HEK293 (cell line): ENCODE results near the gene MAML1.

Experiments used
- CTCF ChIA-PET: fragments of 350-600 bp; formaldehyde crosslinking; extraction: SDS; loops from one replicate; lab custom pipeline; 2021; ENCODE audit warnings: antibody characterized with exemption; lab: Yijun Ruan, JAX
- POLR2A ChIA-PET: fragments of 300-600 bp; formaldehyde crosslinking; extraction: SDS; loops from one replicate; lab custom pipeline; 2020; ENCODE audit warnings: antibody characterized with exemption, inconsistent platforms; lab: Yijun Ruan, JAX
- H3K27ac ChIP-seq: fragments of 200-500 bp; sonication (Bioruptor generic); 2 replicates; pipeline ENCODE4 v1.5.1; 2014; ENCODE audit warnings: low read depth, low read length, control low read depth, inconsistent platforms; ENCODE audit errors: extremely low read depth
- H3K36me3 ChIP-seq, 2 experiments: fragments of 200-500 bp in 1 of 2; sonication (Bioruptor generic) in 1 of 2; 1 replicate in 1 of 2; 2 replicates in 1 of 2; pipeline ENCODE4 v1.5.1; 2014 to 2017; ENCODE audit warnings: inconsistent platforms in 2 of 2, low read length in 2 of 2; ENCODE audit not compliant: control insufficient read depth in 2 of 2, insufficient read depth in 1 of 2
- H3K4me1 ChIP-seq: fragments of 200-500 bp; sonication (Bioruptor generic); 2 replicates; pipeline ENCODE4 v1.5.1; 2014; ENCODE audit warnings: mild to moderate bottlenecking, low read length, inconsistent platforms; ENCODE audit not compliant: control insufficient read depth, insufficient read depth
- H3K4me3 ChIP-seq: 2 replicates; pipeline ENCODE4 v1.5.1; 2011; ENCODE audit warnings: low read depth, mild to moderate bottlenecking, control low read depth, low read length, moderate library complexity
- H3K9me3 ChIP-seq: fragments of 200-500 bp; sonication (Bioruptor generic); 2 replicates; pipeline ENCODE4 v1.5.1; 2014; ENCODE audit warnings: low read depth, low read length, inconsistent platforms; ENCODE audit not compliant: control insufficient read depth, insufficient read depth
- EGR2 ChIP-seq: fragments of 450-650 bp; formaldehyde crosslinking; IDR thresholded peaks from 2 replicates; pipeline ENCODE4 v1.5.1; 2016; ENCODE audit warnings: low read depth, missing biosample characterization, missing genetic modification characterization
- GLIS2 ChIP-seq: fragments of 450-650 bp; formaldehyde crosslinking; IDR thresholded peaks from 2 replicates; pipeline ENCODE4 v1.5.1; 2016; ENCODE audit warnings: missing biosample characterization, missing genetic modification characterization
- KLF1 ChIP-seq: fragments of 450-650 bp; formaldehyde crosslinking; IDR thresholded peaks from 2 replicates; pipeline ENCODE4 v1.5.1; 2016; ENCODE audit warnings: missing biosample characterization, missing genetic modification characterization
- KLF8 ChIP-seq: fragments of 450-650 bp; formaldehyde crosslinking; IDR thresholded peaks from 2 replicates; pipeline ENCODE4 v1.5.1; 2016; ENCODE audit warnings: missing biosample characterization, missing genetic modification characterization
- PATZ1 ChIP-seq: fragments of 450-650 bp; formaldehyde crosslinking; IDR thresholded peaks from 2 replicates; pipeline ENCODE4 v1.5.1; 2016; ENCODE audit warnings: missing biosample characterization, missing genetic modification characterization
- SALL2 ChIP-seq: fragments of 450-650 bp; formaldehyde crosslinking; IDR thresholded peaks from 2 replicates; pipeline ENCODE4 v1.5.0; 2017; ENCODE audit warnings: missing biosample characterization, mild to moderate bottlenecking, missing genetic modification characterization, borderline replicate concordance
- SP2 ChIP-seq: fragments of 450-650 bp; formaldehyde crosslinking; IDR thresholded peaks from 2 replicates; pipeline ENCODE4 v1.5.1; 2016; ENCODE audit warnings: missing biosample characterization, missing genetic modification characterization
- SP3 ChIP-seq: fragments of 450-650 bp; formaldehyde crosslinking; IDR thresholded peaks from 2 replicates; pipeline ENCODE4 v1.5.1; 2016; ENCODE audit warnings: missing biosample characterization, missing genetic modification characterization
- TCF7L2 ChIP-seq: IDR thresholded peaks from 2 replicates; pipeline ENCODE4 v1.6.1; 2011; ENCODE audit warnings: low read depth, mild to moderate bottlenecking, inconsistent platforms, low read length, moderate library complexity, borderline replicate concordance
- YY2 ChIP-seq: fragments of 450-650 bp; formaldehyde crosslinking; IDR thresholded peaks from 2 replicates; pipeline ENCODE4 v1.5.1; 2016; ENCODE audit warnings: missing biosample characterization, missing genetic modification characterization
- ZBTB8A ChIP-seq: fragments of 450-650 bp; formaldehyde crosslinking; IDR thresholded peaks from 2 replicates; pipeline ENCODE4 v1.5.1; 2016; ENCODE audit warnings: missing biosample characterization, missing genetic modification characterization
- ZFP69B ChIP-seq: fragments of 450-650 bp; formaldehyde crosslinking; IDR thresholded peaks from 2 replicates; pipeline ENCODE4 v1.5.1; 2016; ENCODE audit warnings: missing biosample characterization, missing genetic modification characterization
- ZNF148 ChIP-seq: fragments of 450-650 bp; formaldehyde crosslinking; IDR thresholded peaks from 2 replicates; pipeline ENCODE4 v1.5.0; 2017; ENCODE audit warnings: missing biosample characterization, missing genetic modification characterization, borderline replicate concordance
- ZNF16 ChIP-seq: fragments of 450-650 bp; formaldehyde crosslinking; IDR thresholded peaks from 2 replicates; pipeline ENCODE4 v1.5.1; 2016; ENCODE audit warnings: low read depth, missing biosample characterization, missing genetic modification characterization
- ZNF341 ChIP-seq: fragments of 450-650 bp; formaldehyde crosslinking; IDR thresholded peaks from 2 replicates; pipeline ENCODE4; 2016; ENCODE audit warnings: low read depth, missing biosample characterization, missing genetic modification characterization
- ZNF423 ChIP-seq: fragments of 450-650 bp; formaldehyde crosslinking; IDR thresholded peaks from 2 replicates; pipeline ENCODE4 v1.5.1; 2016; ENCODE audit warnings: missing biosample characterization, missing genetic modification characterization
- ZNF426 ChIP-seq: fragments of 450-650 bp; formaldehyde crosslinking; IDR thresholded peaks from 2 replicates; pipeline ENCODE4 v1.5.1; 2017; ENCODE audit warnings: missing biosample characterization, missing genetic modification characterization, mild to moderate bottlenecking, inconsistent platforms, moderate library complexity
- ZNF600 ChIP-seq: fragments of 450-650 bp; formaldehyde crosslinking; IDR thresholded peaks from 2 replicates; pipeline ENCODE4 v1.5.1; 2016; ENCODE audit warnings: missing biosample characterization, missing genetic modification characterization
- ZNF629 ChIP-seq: fragments of 450-650 bp; formaldehyde crosslinking; IDR thresholded peaks from 2 replicates; pipeline ENCODE4 v1.5.1; 2017; ENCODE audit warnings: missing biosample characterization, missing genetic modification characterization
- ZXDB ChIP-seq: fragments of 450-650 bp; formaldehyde crosslinking; IDR thresholded peaks from 2 replicates; pipeline ENCODE4 v1.5.1; 2016; ENCODE audit warnings: missing biosample characterization, missing genetic modification characterization
- TF ChIP-seq, protein P1 (sequence below): fragments of 450-650 bp; formaldehyde crosslinking; conservative IDR thresholded peaks from 2 replicates; pipeline ENCODE4 v1.5.1; 2016; ENCODE audit warnings: low read depth, missing biosample characterization, missing genetic modification characterization
- TF ChIP-seq, protein P2 (sequence below): sonication (generic); formaldehyde crosslinking; IDR thresholded peaks from 2 replicates; pipeline ENCODE4 v1.8.1; 2022; ENCODE audit warnings: mild to moderate bottlenecking, moderate library complexity, missing genetic modification reagents
- TF ChIP-seq, protein P3 (sequence below): fragments of 450-650 bp; formaldehyde crosslinking; optimal IDR thresholded peaks from 2 replicates; pipeline ENCODE3; 2016; ENCODE audit warnings: missing biosample characterization, mild to moderate bottlenecking, missing genetic modification characterization

Gene MAML1, protein sequence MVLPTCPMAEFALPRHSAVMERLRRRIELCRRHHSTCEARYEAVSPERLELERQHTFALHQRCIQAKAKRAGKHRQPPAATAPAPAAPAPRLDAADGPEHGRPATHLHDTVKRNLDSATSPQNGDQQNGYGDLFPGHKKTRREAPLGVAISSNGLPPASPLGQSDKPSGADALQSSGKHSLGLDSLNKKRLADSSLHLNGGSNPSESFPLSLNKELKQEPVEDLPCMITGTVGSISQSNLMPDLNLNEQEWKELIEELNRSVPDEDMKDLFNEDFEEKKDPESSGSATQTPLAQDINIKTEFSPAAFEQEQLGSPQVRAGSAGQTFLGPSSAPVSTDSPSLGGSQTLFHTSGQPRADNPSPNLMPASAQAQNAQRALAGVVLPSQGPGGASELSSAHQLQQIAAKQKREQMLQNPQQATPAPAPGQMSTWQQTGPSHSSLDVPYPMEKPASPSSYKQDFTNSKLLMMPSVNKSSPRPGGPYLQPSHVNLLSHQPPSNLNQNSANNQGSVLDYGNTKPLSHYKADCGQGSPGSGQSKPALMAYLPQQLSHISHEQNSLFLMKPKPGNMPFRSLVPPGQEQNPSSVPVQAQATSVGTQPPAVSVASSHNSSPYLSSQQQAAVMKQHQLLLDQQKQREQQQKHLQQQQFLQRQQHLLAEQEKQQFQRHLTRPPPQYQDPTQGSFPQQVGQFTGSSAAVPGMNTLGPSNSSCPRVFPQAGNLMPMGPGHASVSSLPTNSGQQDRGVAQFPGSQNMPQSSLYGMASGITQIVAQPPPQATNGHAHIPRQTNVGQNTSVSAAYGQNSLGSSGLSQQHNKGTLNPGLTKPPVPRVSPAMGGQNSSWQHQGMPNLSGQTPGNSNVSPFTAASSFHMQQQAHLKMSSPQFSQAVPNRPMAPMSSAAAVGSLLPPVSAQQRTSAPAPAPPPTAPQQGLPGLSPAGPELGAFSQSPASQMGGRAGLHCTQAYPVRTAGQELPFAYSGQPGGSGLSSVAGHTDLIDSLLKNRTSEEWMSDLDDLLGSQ

GRCh38 chr5:179732412-179732917 is at the start of gene MAML1:
MAML1 (plus strand) TSS chr5:179732822; CDS start chr5:179733113, 291 bp downstream.
- H3K4me3 ChIP-seq = peak within 1 kb of the TSS; percentile 92
- peaks cover 26 to 43% of the 10 kb centered on the region in 2 experiments for H3K36me3 ChIP-seq
- CTCF ChIA-PET = interaction anchor here (0.7 to 0.8 kb wide), 2 partner anchors 30 to 667 kb away, joined by 3 read pairs; no protein-coding TSS in a partner anchor
- H3K27ac ChIP-seq = peak within 1 kb of the TSS; percentile 97
- peaks cover 8% of the 10 kb centered on the region for H3K4me1 ChIP-seq
- H3K9me3 ChIP-seq = no peaks in the 10 kb centered on the region
- POLR2A ChIA-PET = interaction anchor here (0.5 to 2.9 kb wide), 17 partner anchors 9 to 879 kb away, joined by 3 to 16 read pairs (median 4); partner anchors contain the start of genes HNRNPH1 and SQSTM1
- peak; percentile 90 for TF ChIP-seq TCF7L2
- TF ChIP-seq PATZ1 (tag by site-specific recombination) = 0 out of 2 replicates have a peak, but pooled peaks have one; percentile 22
- TF ChIP-seq ZBTB8A (tag by site-specific recombination) = peak; percentile 97
- no peak for TF ChIP-seq ZFP69B (tag by site-specific recombination)
- TF ChIP-seq SALL2 = no peak
- peak; percentile 95 for TF ChIP-seq SP3
- peak; percentile 80 for TF ChIP-seq ZNF341 (tag by site-specific recombination)
- TF ChIP-seq KLF8 = peak; percentile 73
- TF ChIP-seq ZXDB (tag by site-specific recombination) = peak; percentile 53; the same call in 1 of the 2 replicates
- no peak for TF ChIP-seq ZNF148
- TF ChIP-seq, protein P1, sequence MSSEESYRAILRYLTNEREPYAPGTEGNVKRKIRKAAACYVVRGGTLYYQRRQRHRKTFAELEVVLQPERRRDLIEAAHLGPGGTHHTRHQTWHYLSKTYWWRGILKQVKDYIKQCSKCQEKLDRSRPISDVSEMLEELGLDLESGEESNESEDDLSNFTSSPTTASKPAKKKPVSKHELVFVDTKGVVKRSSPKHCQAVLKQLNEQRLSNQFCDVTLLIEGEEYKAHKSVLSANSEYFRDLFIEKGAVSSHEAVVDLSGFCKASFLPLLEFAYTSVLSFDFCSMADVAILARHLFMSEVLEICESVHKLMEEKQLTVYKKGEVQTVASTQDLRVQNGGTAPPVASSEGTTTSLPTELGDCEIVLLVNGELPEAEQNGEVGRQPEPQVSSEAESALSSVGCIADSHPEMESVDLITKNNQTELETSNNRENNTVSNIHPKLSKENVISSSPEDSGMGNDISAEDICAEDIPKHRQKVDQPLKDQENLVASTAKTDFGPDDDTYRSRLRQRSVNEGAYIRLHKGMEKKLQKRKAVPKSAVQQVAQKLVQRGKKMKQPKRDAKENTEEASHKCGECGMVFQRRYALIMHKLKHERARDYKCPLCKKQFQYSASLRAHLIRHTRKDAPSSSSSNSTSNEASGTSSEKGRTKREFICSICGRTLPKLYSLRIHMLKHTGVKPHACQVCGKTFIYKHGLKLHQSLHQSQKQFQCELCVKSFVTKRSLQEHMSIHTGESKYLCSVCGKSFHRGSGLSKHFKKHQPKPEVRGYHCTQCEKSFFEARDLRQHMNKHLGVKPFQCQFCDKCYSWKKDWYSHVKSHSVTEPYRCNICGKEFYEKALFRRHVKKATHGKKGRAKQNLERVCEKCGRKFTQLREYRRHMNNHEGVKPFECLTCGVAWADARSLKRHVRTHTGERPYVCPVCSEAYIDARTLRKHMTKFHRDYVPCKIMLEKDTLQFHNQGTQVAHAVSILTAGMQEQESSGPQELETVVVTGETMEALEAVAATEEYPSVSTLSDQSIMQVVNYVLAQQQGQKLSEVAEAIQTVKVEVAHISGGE (tag by site-specific recombination) = 0 out of 2 replicates have a peak, but pooled peaks have one; percentile 46
- TF ChIP-seq YY2 = peak; percentile 70; the same call in 1 of the 2 replicates
- TF ChIP-seq ZNF16 (tag by site-specific recombination) = no peak
- TF ChIP-seq GLIS2 (tag by site-specific recombination) = peak; percentile 21; the same call in 1 of the 2 replicates
- TF ChIP-seq ZNF423 (tag by site-specific recombination) = no peak
- TF ChIP-seq, protein P2, sequence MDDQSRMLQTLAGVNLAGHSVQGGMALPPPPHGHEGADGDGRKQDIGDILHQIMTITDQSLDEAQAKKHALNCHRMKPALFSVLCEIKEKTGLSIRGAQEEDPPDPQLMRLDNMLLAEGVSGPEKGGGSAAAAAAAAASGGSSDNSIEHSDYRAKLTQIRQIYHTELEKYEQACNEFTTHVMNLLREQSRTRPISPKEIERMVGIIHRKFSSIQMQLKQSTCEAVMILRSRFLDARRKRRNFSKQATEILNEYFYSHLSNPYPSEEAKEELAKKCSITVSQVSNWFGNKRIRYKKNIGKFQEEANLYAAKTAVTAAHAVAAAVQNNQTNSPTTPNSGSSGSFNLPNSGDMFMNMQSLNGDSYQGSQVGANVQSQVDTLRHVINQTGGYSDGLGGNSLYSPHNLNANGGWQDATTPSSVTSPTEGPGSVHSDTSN = peak; percentile 92; the same call in 1 of the 2 replicates
- peak; percentile 20; the same call in 1 of the 2 replicates for TF ChIP-seq ZNF600 (tag by site-specific recombination)
- no peak for TF ChIP-seq ZNF426 (tag by site-specific recombination)
- TF ChIP-seq SP2 (tag by site-specific recombination) = peak; percentile 98
- TF ChIP-seq KLF1 (tag by site-specific recombination) = peak; percentile 42
- TF ChIP-seq EGR2 = 0 out of 2 replicates have a peak, but pooled peaks have one; percentile 36
- TF ChIP-seq, protein P3, sequence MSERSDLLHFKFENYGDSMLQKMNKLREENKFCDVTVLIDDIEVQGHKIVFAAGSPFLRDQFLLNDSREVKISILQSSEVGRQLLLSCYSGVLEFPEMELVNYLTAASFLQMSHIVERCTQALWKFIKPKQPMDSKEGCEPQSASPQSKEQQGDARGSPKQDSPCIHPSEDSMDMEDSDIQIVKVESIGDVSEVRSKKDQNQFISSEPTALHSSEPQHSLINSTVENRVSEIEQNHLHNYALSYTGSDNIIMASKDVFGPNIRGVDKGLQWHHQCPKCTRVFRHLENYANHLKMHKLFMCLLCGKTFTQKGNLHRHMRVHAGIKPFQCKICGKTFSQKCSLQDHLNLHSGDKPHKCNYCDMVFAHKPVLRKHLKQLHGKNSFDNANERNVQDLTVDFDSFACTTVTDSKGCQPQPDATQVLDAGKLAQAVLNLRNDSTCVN (tag by site-specific recombination) = peak; percentile 88
- peak; percentile 68 for TF ChIP-seq ZNF629 (tag by site-specific recombination)
